HG03469 (cell line): ENCODE data around the gene LINGO4.
"Not testable (repeated sequence)": the region's sequence is repeated elsewhere in the genome, so short reads cannot be mapped to it uniquely, and the experiment has no call there.

Source experiments
- ATAC-seq: cut with Tn5 transposase; IDR thresholded peaks from one replicate; pipeline ENCODE4 v1.9.1; 2021; ENCODE audit warnings: mild to moderate bottlenecking, moderate library complexity, moderate number of reproducible peaks; ENCODE audit not compliant: unreplicated experiment

Gene LINGO4

DNA sequence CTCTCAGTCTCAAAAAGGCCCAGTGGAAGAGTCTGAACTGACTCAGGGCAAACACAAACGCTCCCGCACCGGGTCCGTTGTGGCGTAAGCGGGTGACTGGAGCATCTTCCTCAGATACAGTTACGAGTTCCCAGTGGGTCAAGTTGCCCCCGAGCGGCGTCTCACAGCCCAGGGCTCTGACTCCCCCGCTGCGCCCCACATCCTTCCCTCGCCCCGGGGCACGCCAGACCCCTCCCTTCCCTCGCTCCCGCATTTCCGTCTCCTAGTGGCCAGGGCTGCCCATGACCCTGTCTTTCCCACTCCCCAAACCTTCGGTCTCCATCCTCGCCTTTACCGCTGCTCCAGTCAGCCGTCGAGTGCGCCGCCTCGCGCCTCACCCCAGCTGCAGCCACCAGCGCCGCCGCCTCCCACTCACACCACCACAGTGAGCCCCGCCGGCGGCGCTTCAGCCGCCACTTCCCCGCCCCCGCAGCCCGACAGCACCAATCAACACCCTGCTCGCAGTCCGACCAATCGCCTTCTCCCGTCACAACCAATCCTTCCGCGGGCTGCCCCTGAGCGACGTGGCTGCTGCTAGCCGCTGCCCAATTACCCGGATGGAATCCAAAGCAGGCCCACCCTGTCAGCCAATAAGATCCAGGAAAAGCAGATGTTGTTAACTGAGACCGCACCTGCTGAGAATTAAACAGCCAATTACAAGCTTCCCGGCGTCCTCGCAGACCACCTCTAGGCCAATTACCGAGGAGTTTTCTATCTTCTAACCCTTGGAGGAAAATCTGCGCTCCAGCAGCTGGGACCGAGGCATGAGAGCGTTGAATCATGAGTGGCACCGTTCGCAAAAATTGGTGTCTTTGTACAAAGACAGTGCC is 14.9 kb downstream of the LINGO4 start, which contains the start of gene TDRKH:
Gene TDRKH, minus strand, starts transcription at position 430 of the 869 bp plus-strand sequence. CDS start 7,478 bp downstream, outside the sequence.
- ATAC-seq, result peak; percentile 87

DNA sequence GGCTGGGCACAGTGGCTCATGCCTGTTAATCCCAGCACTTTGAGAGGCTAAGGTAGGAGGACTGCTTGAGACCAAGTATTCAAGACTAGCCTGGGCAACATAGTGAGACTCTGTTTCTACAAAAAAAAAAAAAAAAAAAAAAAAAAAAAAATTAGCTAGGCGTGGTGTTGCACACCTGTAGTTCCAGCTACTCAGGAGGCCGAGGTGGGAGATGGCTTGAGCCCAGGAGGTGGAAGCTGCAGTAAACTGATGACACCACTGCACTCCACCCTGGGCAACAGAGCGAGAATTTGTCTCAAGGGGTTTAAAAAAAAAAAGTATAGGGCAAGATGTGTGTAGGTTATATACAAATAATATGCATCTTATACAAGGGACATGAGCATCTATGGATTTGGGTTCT is 17.5 kb downstream of the LINGO4 start:
- ATAC-seq, result no peak

GRCh38 chr1:151783796-151784195 is 21.4 kb downstream of the LINGO4 start:
- ATAC-seq, result no peak

GRCh38 chr1:151782741-151783140 is 22.5 kb downstream of the LINGO4 start:
- ATAC-seq, result no peak

DNA sequence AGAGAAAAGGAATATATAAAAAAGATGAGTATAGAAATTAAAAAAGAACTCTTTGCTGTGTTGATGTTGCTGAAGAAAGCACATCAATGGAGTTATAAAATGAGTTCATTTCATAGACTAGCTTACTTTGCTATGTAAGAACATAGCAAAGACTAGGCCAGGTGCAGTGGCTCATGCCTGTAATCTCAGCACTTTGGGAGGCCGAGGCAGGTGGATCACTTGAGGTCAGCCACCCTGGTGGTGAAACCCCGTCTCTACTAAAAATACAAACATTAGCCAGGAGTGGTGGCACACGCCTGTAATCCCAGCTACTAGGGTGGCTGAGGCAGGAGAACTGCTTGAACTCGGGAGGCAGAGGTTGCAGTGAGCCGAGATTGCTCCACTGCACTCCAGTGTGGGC is 23.2 kb downstream of the LINGO4 start:
- not testable (repeated sequence) for ATAC-seq

DNA sequence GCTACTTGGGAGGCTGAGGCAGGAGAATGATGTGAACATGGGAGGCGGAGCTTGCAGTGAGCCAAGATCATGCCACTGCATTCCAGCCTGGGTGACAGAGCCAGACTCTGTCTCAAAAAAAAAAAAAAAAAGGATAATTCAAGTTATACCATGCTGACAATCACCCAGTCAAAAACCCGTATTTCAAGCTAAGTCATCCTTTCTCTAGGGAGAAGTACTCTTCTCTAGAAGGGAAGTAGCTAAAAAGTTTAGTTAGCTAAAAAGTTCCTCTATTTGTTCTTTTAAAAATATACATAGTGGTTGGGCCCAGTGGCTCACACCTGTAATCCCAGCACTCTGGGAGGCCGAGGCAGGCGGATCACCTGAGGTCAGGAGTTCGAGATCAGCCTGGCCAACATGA is 24.5 kb downstream of the LINGO4 start:
- ATAC-seq, result not testable (repeated sequence)

DNA sequence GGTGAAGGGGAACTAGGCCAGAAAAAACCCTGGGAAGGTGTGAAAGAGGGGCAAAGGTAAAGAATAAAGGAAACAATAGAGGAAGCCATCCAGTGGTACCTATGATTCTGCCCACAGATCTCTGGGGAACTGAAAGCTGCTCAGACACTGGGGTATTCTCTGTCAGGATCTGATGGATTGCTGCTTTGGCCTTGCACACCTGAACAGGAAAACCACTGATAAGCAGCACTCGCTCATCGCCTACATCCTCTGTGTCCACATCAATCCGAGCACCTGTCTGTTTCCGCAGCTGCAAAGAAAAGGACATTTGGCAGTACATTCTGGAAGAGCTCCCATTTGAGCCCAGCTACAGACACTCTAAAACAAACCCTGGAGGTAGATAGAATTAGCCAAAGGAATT is 25.4 kb downstream of the LINGO4 start:
- no peak for ATAC-seq

GRCh38 chr1:151777317-151777716 is 27.9 kb downstream of the LINGO4 start:
- ATAC-seq, result no peak

DNA sequence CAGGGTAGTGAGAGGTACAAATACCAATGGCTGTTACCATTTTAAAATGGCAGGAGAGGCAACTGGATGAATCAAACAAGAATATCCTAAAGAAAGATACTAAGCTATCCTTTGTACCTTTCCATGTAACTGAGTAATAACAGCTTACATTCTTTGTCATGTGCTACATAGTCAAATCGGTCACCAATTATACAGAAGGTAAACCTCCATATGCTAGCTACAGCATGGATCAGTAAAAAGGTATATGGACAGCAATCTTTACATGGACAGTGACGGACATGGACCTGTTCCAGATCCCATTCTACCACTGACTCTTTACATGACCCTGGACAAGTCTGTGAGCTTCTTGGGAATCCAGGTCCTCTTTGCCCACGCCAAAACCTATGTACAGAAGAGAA is 28.6 kb downstream of the LINGO4 start:
- ATAC-seq, result no peak

GRCh38 chr1:151775894-151776664 is 29.1 kb downstream of the LINGO4 start:
- ATAC-seq, result no peak

DNA sequence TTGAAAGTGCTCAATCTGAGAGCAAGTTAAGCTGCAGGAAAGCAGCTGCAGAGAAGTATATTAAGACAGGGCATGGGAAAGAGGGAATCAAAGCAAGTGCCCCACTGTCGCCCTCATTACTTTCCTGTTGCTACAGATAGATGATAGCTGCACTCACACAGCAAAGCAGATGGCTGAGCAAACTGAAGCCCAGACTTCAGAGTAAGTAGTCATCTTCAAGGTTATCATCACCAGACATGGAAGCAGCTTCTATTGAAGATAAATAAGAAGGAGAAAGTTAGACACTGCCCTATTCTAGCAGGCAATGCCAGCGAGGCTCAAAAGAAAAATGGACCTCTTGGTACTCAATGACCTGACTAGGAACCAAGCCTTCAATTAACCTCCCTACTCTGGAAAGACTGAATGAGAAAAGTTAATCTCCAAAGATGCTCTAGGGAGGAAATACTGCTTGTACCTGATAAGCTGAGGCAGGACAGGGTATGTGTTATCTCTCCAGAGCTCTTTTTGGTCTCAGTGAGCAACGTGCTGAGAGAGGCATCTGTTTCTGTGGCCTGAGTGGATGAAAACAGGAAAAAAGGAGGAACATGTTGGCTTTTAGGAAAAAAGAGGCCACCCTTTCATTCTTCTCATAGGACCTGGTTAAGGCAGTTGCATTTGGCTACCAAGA is 30.8 kb downstream of the LINGO4 start:
- ATAC-seq, result no peak

- no peak for ATAC-seq
These were observed 31.5 kb downstream of the LINGO4 start for GRCh38 chr1:151773702-151774101.

DNA sequence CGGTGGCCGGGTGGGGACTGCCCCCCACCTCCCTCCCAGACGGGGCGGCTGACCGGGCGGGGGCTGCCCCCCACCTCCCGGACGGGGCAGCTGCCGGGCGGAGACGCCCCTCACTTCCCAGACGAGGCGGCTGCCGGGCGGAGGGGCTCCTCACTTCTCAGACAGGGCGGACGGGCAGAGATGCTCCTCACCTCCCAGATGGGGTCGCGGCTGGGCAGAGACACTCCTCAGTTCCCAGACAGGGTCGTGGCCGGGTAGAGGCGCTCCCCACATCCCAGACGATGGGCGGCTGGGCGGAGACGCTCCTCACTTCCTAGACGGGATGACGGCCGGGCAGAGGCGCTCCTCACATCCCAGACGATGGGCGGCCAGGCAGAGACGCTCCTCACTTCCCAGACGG is 35.9 kb downstream of the LINGO4 start:
- ATAC-seq, result not testable (repeated sequence)

DNA sequence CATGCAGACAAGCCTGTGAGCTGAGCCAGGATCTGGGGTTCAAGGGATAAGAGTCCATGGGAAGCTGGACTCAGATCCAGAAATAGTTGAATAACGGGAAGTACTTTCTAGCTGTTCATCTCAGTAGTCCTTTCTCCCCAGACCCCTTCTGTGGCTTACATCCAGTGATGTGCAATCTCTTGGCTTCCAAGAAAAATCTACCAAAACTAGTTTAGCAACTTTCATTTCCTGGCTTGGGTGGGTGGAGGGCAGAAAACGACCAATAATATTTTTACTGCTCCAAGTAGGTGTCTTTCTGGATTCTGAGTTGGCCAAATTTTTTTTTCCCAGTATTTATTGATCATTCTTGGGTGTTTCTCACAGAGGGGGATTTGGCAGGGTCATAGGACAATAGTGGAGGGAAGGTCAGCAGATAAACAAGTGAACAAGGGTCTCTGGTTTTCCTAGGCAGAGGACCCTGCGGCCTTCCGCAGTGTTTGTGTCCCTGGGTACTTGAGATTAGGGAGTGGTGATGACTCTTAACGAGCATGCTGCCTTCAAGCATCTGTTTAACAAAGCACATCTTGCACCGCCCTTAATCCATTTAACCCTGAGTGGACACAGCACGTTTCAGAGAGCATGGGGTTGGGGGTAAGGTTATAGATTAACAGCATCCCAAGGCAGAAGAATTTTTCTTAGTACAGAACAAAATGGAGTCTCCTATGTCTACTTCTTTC is 36.7 kb downstream of the LINGO4 start:
- ATAC-seq, result not testable (repeated sequence)

GRCh38 chr1:151763990-151764389 is 41.2 kb downstream of the LINGO4 start:
- no peak for ATAC-seq

GRCh38 chr1:151762941-151763921 is 42.0 kb downstream of the LINGO4 start, which contains the start of gene MRPL9:
Gene MRPL9 (minus strand): TSS chr1:151763496. CDS start chr1:151763479, 17 bp downstream.
- peak; percentile 78 for ATAC-seq

- no peak for ATAC-seq
These were observed 44.4 kb downstream of the LINGO4 start for GRCh38 chr1:151760597-151761385.

GRCh38 chr1:151759241-151759640 is 46.0 kb downstream of the LINGO4 start:
- ATAC-seq, result no peak

DNA sequence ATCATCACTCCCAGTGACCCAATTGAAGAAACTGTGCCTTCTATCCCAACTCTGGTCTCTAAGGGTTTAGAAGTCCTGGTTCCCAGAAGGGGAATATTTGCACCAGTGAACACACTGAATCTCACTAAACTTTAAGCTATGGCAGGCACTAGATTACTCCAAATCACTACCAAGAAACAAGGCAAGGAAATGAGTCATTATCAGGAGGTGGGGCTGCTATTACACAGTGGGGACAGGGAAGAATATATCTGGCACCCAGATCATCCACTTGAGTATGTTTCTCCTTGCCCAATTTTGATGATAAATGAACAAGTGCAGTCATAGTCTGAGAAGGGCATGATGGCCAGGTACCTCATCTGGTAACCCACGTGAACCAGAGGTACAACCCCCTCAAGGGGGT is 48.9 kb downstream of the LINGO4 start:
- no peak for ATAC-seq
